LNCaP clone FGC (cell line): ENCODE data around the gene CCDC106.

ENCODE experiments used
- DNase-seq: peaks from one replicate; pipeline ENCODE4 v3.0.0-alpha.2; 2011; ENCODE audit warnings: low read depth
- H3K4me3 ChIP-seq: 2 replicates; pipeline ENCODE4 v1.5.1; 2011; ENCODE audit warnings: mild to moderate bottlenecking, low read depth, low read length, control low read depth
- CTCF ChIP-seq: IDR thresholded peaks from 2 replicates; pipeline ENCODE4 v1.5.1; 2012; ENCODE audit warnings: mild to moderate bottlenecking; ENCODE audit not compliant: control insufficient read depth, insufficient read depth; ENCODE audit errors: extremely low read depth

CCDC106 gene

GRCh38 chr19:55673889-55674288, 25.9 kb downstream of the CCDC106 start:
- no peak for DNase-seq
- TF ChIP-seq CTCF, result no peak
- peak overlapping the region; percentile 77 for H3K4me3 ChIP-seq

- H3K4me3 ChIP-seq, result peak overlapping the region; percentile 77
- DNase-seq, result no peak
- TF ChIP-seq CTCF, result no peak
Observed at GRCh38 chr19:55674459-55674840, 26.4 kb downstream of the CCDC106 start.

GRCh38 chr19:55674841-55675660, 27.0 kb downstream of the CCDC106 start, which contains the start of gene EPN1:
Gene EPN1 (plus strand): TSS chr19:55675226. CDS start chr19:55678628, 3,402 bp downstream.
- peak; percentile 89 for DNase-seq
- TF ChIP-seq CTCF, result no peak
- peak within 1 kb of the TSS; percentile 77 for H3K4me3 ChIP-seq

GRCh38 chr19:55675661-55676354, 27.8 kb downstream of the CCDC106 start:
- no peak for TF ChIP-seq CTCF
- DNase-seq, result no peak
- peak overlapping the region; percentile 77 for H3K4me3 ChIP-seq

- peak; percentile 55 for TF ChIP-seq CTCF
- peak; percentile 93 for DNase-seq
- peak overlapping the region; percentile 77 for H3K4me3 ChIP-seq
Observed at GRCh38 chr19:55676383-55676782, 28.4 kb downstream of the CCDC106 start.

GRCh38 chr19:55676889-55677505, 29.0 kb downstream of the CCDC106 start:
- DNase-seq, result no peak
- H3K4me3 ChIP-seq, result peak overlapping the region; percentile 77
- no peak for TF ChIP-seq CTCF
